NOMO-1 treated with DMSO at 0.1 percent for 48 hours (cell line): ENCODE data around the gene IFNL4.
"Not testable (repeated sequence)": the region's sequence is repeated elsewhere in the genome, so short reads cannot be mapped to it uniquely, and the experiment has no call there.

Experiments used
- DNase-seq: peaks from one replicate; lab custom pipeline; 2025; ENCODE audit not compliant: unreplicated experiment; lab: John Stamatoyannopoulos, UW

The IFNL4 gene

DNA sequence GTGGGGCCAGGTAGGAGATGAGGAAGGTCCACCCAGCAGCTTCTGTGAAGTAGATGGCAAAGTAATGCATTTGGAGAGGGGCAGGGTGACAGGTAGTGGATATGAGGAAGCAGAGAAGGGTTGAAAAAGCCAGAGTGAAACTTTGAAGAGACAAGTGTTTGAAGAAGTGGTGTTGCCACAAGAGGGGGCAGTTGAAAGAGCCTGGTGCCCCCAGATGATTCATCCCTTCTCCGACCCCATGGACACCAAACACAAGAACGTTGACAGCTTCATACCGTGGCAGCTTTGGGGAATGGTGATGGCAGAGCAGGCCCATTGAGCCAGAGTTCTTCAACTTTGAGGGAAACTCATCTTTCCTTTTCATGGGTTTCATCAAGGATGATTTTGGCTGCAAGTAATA is 23.7 kb downstream of the IFNL4 start:
- peak; percentile 52 for DNase-seq

DNA sequence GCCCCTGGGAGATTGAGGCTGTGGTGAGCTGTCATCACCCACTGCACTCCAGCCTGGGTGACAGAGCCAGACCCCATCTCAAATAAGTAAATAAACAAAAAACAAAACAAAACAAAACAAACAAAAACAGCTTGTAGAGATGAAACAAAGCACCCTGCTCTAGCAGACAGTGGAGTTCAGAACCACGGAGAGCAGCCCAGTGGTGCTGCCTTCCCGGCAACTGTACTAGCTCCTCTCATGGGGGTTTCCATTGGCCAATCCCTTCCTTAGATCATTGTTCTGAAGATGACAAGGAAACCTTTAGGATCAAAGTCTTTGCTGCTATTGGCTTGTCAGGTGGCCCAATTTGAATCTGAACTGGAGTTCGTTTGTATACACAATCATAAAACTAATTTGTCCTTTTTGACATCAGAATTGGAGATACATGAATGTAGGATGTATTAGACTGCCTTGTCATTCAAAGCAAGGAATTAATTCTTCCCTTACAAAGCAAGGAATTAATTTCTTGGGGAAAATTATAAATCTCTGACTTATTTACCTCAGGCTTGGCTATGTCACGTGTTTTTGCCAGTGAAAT is 24.9 kb downstream of the IFNL4 start:
- peak; percentile 6 for DNase-seq

DNA sequence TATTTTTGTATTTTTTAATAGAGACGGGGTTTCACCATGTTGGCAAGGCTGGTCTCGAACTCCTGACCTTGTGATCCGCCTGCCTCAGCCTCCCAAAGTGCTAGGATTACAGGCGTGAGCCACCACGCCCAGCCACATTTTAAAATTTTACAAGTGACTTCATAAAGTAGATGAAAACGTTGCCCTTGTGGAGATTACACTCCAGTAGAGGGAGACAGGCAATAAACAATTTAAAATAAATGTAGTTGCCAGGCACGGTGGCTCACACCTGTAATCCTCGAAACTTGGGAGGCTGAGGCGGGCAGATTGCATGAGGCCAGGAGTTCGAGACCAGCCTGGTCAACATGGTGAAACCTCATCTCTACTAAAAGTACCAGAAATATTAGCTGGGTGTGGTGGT is 29.5 kb downstream of the IFNL4 start:
- DNase-seq: not testable (repeated sequence)

DNA sequence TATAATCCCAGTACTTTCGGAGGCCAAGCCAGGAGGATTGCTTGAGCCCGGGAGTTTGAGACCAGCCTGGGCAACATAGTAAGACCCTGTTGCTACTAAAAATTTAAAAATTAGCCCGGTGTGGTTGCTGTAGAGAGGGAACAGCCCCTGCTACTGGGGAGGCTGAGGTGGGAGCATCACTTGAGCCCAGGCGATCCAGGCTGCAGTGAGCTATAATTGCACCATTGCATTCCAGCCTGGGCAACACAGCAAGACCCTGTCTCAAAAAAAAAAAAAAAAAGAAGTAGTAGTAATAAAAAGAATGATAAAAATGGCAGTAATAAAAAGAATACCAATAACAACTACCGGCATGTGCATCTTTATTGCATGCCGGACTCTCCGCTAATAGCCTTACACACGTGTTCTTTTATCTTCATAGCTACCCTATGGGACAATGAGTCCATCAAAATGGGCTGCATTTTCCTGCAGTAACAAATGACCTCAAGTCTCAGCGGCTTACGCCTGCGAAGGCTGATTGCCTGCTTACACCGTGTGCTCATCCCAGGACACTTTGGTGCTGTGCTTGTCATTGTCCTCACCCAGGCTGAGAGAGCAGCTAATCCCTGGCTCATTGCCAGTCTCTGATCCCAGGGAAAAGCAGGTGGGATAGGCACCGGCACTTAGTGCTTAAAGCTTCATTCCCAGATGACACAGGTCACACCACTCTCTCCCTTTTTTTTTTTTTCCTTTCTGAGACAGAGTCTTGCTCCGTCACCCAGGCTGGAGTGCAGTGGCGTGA is 30.2 kb downstream of the IFNL4 start:
- DNase-seq: no peak

DNA sequence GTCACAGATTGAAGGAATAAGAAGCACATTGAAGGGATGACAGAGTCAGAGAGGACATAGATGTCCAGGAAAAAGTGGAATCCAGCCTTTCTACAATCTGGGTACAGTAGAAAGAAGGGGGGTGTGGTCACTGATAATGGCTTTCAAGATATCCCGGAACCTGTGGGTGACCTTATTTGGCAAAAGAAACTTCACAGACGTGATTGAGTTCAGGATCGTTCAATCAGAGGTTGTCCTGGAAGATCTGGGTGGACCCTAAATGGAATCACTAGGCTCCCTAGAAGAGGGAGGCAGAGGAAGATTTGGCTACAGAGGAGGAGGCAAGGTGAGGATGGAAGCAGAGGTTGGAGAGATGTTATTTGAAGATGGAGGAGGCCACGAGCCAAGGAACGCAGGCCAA is 31.6 kb downstream of the IFNL4 start:
- DNase-seq: no peak

DNA sequence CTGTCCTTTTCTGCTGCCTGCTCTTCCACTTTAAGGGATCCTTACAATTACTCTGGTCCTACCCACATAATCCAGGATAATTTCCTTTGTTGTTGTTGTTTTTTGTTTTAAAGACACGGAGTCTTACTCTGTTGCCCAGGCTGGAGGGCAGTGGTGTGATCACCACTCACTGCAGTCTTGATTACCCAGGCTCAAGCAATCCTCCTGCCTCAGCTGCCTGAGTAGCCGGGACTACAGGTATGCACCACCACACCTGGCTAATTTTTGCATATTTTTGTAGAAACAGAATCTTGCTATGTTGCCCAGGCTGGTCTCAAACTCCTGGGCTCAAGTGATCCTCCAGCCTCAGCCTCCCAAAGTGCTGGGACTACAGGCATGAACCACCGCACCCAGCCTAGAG is 33.3 kb downstream of the IFNL4 start:
- not testable (repeated sequence) for DNase-seq

DNA sequence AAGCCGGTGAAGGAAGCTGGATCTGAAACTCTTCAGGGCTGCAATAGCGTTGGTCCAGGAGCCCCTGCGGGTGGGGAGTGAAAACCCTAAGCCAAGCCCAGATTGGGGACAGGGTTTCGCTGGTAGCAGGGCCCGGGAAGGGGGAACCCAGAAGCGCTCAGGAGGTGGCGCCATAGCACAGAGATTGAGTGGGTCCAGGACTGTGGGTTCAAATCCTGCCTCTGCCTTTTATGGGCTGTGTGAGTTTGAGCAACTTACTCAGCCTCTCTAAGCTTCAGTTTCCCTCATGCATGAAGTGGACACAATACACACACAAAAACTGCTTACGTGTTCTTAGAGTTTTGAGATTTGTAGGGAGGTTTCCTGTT is 36.3 kb downstream of the IFNL4 start:
- DNase-seq: peak; percentile 49

DNA sequence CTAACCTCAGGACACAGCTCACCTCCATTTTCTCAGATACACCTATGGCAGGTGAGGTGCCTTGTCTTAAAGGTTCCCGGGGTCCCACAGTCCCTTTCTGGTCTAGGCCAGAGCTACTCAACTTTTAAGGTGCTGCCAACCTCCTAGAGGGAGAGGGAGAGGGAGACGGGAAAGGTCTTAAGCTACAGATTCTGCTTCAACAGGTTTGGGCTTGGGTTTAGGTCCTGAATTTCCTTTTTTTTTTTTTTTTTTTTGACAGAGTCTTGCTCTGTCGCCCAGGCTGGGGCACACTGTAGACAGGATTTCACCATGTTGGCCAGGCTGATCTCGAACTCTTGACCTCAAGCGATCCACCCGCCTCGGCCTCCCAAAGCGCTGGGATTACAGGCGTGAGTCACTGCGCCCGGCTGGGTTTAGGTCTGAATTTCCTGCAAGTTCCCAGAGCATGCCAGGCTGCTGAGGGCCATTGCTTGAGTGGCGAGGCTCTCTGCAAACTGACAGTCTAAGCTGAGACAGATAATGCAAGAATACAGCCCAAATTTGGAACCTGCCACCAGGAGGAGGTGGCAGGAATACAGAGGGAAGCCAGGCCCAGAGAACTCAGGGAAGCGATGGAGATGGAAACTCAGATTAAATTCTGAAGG is 36.8 kb downstream of the IFNL4 start:
- no peak for DNase-seq

DNA sequence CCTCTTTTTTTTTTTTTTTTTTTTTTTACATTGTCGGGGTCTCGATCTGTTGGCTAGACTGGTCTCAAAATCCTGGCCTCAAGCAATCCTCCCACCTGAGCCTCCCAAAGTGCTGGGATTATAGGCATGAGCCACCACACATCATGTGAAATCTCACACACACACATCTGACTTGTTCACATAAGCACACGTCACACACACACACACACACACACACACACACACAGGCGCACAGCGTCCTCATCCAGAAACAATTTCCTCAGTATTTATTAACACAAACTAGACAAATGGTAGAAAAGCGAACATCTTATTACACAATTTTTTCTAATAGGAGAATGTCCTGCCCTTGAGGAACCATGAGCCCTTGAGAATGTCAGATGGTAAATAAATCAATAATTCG is 39.5 kb downstream of the IFNL4 start:
- no peak for DNase-seq

DNA sequence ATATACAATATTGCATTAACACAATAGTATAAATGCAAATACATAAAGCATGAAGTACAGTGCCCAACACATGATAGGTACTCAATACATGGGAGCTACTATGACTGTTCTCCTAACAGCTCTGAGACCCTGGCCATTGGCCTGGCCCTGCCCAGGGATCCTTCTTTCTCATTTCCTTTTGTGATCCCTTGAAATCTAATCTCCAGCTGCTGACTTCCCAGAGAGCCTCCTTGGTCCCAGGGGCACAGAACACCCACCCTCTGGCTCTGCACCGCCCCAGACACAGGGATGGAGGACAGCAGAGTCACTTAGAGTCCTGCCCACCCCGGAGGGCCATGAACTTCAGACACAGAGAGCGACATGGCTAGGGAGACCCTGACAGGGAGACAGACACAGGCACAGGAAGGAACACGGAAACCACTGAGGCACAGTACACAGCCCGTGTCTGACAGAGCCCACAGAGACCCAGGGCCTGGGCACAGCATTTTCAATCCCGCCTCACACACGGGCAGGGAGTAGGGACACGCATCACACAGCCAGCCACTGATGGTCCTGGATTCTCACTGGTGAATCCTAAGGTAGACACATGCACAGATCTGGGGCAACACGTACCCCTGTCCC is 40.4 kb downstream of the IFNL4 start:
- DNase-seq: no peak

DNA sequence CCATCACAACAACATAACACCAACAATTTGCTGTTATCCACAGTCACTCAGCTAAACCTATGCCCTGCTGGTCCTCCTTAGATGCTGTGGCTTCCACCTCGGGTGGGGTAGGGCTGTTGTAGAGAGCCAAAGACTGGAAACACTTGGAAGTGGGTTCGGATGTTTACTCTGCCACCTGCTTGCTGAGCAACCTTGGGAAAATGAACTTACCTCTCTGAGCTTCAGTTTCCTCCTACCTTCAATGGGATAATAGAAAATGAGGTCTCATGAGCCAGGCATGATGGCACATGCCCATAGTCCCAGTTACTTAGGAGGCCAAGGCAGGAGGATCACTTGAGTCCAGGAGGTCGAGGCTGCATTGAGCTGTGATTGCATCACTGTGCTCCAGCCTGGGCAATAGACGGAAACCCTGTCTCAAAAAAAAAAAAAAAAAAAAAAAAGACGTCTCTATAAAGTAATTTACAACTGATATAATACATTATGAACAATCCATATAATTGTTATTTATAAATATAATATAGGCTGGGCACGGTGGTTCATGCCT is 41.3 kb downstream of the IFNL4 start:
- DNase-seq: no peak

DNA sequence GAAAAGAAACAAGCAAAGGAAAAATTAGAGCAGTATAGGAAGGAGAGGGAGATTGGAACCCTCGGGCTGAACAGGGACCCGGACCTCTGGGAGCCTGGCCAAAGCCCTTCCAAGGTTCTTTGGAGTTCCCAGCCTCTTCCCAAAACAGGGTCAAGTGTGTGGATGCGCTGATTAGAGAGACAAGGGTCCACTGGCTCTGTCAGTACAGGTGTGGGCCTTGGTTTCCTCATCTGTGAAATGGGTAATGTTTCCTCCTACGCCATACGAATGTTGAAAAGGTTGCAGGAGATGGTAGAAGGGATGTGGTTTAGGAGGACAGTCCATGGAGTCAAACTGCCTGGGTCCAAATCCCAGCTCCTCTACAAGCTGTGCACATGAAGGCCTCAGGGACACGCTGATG is 42.5 kb downstream of the IFNL4 start:
- DNase-seq: no peak

DNA sequence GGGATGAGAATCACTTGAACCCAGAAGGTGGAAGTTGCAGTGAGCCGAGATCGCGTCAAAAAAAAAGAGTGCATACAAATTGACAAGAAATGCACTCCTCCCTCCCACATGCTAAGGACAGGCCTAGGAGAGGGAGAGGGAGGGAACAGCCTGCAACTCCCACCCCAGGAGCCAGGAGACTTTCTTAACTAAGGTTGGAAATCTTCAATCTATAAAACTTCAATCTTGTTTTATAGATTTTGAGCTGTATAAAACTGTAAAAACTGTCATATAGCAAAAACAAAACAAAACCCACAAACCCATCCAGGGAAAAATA is 43.2 kb downstream of the IFNL4 start:
- DNase-seq: no peak

DNA sequence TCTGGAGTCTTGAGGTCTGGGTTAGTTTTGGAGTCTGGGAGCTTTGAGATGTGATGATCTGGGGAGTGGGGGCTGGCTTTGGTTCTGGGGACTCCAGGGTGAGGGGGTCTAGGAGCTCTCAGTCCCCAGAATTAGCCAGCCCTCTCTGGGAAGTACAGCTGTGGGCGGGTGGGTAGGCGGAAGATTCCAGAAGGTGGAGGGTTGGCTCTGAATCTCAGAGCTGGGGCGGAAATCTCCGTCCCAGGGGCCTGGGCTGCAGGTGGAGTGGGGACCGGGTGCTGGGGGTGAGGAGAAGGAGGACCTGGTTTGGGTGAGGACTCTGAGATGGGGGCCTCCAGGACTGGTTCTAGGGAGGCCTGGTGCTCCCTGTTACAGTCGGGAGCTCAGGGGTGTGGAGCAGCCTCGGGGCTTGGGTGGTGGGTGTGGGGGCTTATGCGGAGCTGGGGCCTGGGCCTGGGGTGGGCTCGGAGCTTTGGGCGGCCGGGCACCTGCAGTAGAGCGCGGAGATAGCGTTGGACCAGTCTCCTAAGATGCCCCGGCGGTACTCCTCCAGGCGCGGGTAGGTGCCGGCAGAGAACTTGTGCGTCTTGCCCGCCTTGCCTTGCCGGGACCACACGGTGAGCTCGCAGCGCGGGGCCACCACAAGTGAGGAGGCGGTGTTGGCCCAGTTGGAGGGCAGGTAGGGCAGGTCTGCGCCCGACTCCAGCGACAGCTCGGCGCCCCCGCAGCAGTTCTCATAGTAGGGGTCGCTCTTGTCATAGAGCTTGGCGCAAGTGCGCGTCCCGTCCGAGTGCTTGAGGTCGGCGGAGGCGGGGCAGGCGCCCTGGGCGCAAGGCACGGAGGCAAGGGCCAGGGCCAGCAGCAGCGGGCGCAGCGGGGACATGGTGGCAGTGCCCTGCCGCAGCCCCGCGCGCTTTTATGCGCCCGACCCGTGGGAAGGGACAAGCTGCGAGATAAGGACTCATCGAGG is 45.0 kb downstream of the IFNL4 start, which contains the start of gene SYCN:
SYCN (minus strand) TSS at position 892 of the 970 bp plus-strand sequence; CDS start at position 883, 9 bp downstream.
- no peak for DNase-seq

DNA sequence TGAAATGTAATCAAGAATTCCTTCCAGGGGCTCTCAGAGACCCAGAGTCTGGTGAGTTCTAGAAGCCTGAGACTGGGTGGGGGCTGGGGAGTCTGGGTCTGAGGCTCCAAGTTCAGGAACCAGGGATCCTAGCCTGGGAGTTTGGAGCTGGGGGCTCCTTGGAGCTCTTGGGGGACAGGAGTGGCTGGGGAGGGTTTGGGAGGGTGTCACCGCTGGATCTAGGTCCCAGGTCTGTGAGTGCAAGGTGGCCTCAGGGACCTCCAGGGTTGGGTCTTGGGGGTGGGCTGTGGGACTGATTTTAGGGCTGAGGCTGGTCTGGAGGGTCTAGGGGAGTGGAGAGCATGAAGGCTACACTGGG is 45.7 kb downstream of the IFNL4 start:
- DNase-seq: no peak

DNA sequence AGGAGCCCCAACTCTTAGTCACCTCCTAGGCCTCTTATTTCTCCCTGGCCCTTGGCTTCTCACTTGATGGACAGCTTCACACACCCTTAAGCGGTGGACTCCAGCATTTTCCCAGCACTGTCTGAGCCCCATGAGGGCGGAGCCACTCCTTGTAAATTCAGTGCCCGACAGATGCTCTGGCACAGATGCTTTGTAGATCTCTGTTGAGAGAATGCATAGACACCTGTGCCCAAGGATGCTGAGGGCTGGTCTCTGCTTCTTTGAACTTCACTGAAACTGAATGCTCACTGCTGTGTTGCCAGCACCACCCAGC is 47.9 kb downstream of the IFNL4 start:
- DNase-seq: no peak

DNA sequence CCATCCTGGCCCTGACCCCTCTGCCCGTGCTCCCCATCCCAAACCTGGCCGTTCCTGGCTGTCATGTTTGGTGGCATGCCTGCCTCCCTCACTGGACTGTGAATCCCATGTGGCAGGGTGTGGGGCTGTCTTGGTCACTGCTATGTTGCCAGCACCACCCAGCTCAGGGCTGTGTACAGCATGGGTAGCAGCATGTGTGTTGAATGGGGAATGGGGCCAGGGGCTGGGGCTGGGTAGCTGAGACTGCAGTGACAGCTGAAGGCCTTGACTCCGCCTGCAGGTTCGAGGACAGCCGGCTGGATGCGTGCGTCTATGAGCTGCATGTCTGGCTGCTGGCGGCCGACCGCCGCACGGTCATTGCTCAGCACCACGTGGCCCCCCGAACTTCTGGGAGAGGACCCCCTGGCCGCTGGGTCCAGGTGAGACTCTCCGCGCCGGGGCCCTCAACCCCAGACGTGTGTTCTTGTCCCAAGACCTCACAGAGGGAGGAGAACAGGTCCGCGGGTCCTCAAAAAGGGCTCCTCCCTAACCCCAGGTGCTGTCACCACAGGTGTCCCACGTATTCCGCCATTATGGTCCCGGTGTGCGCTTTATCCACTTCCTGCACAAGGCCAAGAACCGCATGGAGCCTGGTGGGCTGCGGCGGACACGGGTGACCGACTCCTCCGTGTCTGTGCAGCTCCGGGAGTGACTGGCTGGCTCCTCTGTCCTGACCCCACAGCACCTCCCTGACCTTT is 48.4 kb downstream of the IFNL4 start:
- DNase-seq: no peak

DNA sequence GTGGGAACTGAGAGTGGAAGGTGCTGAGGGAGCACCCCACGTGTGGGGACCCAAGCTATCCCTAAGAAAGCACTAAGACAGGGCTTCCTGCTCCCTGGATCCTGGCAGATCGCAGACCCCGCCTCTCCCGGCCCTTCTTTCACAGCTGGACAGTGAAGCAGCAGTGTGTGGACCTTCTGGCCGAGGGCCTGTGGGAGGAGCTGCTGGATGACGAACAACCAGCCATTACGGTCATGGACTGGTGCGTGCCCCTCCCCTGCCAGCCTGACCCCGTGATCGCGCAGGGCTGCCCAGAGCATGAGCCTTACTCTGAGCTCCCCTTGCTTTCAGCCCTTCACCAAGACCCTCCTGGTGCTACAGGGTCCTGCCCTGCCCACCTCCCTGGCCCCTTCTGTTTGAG is 49.6 kb downstream of the IFNL4 start:
- DNase-seq: no peak

DNA sequence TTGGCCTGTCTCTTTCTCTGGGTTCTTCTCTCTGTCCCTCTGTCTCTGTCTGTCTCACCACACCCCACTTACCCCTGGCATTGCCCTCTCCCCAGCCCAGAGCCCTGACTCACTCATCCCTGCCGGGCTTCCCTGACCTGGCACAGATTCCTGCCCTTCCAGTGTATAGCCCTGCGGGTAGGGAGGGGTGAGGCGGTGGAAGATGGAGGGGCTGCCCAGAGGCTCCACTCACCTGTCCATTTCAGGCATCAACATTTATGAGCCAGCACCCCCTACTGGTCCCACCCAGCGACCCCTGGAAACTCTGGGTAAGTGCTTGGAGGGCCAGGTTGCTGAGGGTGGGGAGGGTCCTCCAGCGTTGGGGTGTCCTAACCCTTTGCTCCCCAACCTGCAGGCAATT is 50.8 kb downstream of the IFNL4 start:
- DNase-seq: no peak

DNA sequence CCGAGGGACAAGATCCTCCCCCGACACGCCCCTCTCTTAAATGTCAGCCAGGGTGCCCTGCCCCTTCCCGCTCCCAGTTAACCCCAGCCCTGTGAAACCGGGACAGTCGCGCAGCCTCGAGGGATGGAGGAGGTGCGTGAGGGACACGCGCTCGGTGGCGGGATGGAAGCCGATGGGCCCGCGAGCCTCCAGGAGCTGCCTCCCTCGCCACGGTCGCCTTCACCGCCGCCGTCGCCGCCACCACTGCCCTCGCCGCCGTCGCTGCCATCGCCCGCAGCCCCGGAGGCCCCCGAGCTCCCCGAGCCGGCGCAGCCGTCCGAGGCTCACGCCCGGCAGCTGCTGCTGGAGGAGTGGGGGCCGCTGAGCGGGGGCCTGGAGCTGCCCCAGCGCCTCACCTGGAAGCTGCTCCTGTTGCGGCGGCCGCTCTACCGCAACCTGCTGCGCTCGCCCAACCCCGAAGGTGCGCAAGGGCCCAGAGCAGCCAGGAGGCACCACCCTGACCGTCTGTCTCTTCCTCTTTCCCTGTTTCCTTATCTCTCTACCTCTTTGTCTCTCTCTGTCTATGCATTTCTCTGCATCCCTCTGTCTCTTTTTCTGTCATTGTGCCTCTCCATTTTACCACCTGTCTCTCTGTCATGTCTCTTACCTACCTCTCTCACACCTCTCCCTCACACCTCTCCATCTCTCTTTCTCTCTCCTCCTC is 51.6 kb downstream of the IFNL4 start, which contains the start of gene NCCRP1:
NCCRP1 (plus strand) TSS at position 105 of the 703 bp plus-strand sequence; CDS start at position 124, 19 bp downstream.
- no peak for DNase-seq
